Upper lobe of left lung (tissue), 6 donors: Measurements from ENCODE around the gene PHGDH. TPM values are rescaled to one million over a fixed set of nuclear protein-coding genes. Genes with fewer than 3 reads are reported as not detected.
A peak's percentile ranks its signal among the peaks of the same experiment; 100 is the strongest.

ENCODE experiments used
- ATAC-seq, 2 donors: fragments of 200-7000 bp; cut with Tn5 transposase; one replicate each; pipeline ENCODE4 v1.9.1; 2022; ENCODE audit warnings: mild to moderate bottlenecking in 2 of 2, moderate library complexity in 2 of 2; ENCODE audit not compliant: low FRiP score in 2 of 2
- DNase-seq, 2 donors: peaks; one replicate each; pipeline ENCODE4 v3.0.0-alpha.2; 2019 to 2020
- H3K27ac ChIP-seq, 4 donors: fragments of 200-600 bp; sonication (generic); one replicate each; pipeline ENCODE4 v1.5.1; 2016 to 2019
- H3K27me3 ChIP-seq, 4 donors: fragments of 200-600 bp; sonication (generic); one replicate each; pipeline ENCODE4 v1.5.1; 2017 to 2019
- H3K36me3 ChIP-seq, 4 donors: fragments of 200-600 bp; sonication (generic); one replicate each; pipeline ENCODE4 v1.5.1; 2016 to 2019
- H3K4me1 ChIP-seq, 4 donors: fragments of 200-600 bp; sonication (generic); one replicate each; pipeline ENCODE4 v1.5.1; 2018 to 2019
- H3K4me3 ChIP-seq, 4 donors: fragments of 200-600 bp; sonication (generic); one replicate each; pipeline ENCODE4 v1.5.1; 2017 to 2019; ENCODE audit warnings: mild to moderate bottlenecking in 2 of 4, moderate library complexity in 1 of 4
- H3K9me3 ChIP-seq, 4 donors: fragments of 200-600 bp; sonication (generic); one replicate each; pipeline ENCODE4 v1.5.1; 2018 to 2019
- CTCF ChIP-seq, 6 experiments: fragments of 450-650 bp in 4 of 6; fragments of 200-600 bp in 2 of 6; sonication (generic) in 2 of 6; IDR thresholded peaks; one replicate each; pipeline ENCODE4 v1.5.1; 2016 to 2019; ENCODE audit warnings: antibody characterized with exemption in 6 of 6
- EP300 ChIP-seq, 4 donors: sonication (generic); formaldehyde crosslinking; IDR thresholded peaks; one replicate each; pipeline ENCODE4 v1.5.1; 2017; ENCODE audit warnings: antibody characterized with exemption in 4 of 4, control low read depth in 2 of 4
- POLR2A ChIP-seq, 4 donors: fragments of 450-650 bp; IDR thresholded peaks; one replicate each; pipeline ENCODE4 v1.5.1; 2016 to 2017; ENCODE audit warnings: antibody characterized with exemption in 4 of 4, mild to moderate bottlenecking in 2 of 4
- POLR2AphosphoS5 ChIP-seq, 2 donors: sonication (generic); formaldehyde crosslinking; IDR thresholded peaks; one replicate each; pipeline ENCODE4 v1.5.1; 2017; ENCODE audit warnings: antibody characterized with exemption in 2 of 2
- WGBS, 2 donors: methylation state at CpG; one replicate each; pipeline ENCODE4 v1.1.5; 2017 to 2018; 5-methylcytosine and 5-hydroxymethylcytosine counted together
- total RNA-seq, 6 donors: library from RNA; depleted of rRNA in 4 of 6; stranded (reverse); fragments of >200 nt in 4 of 6; gene quantifications; one replicate each; pipeline versions ENCODE4 v1.1.0 to v1.2.1, GENCODE V29; 2016 to 2021
- donor health status: DM: no; HTN: no; CAD: no; lungs with moderate emphysema.
- donor health status: DM: no; HTN: yes; CAD: no; lungs with severe emphysema.

Gene PHGDH
- total RNA-seq, 6 donors from 2014 or later: 12.4 to 60.8 (median 21.7) TPM

GRCh38 chr1:119713749-119714456 lies 2.2 kb downstream of the PHGDH start:
- peaks cover 13 to 19% (median 16%) of the 10 kb centered on the region in 4 donors for H3K4me1 ChIP-seq
- peaks cover 0 to 13% (median 1%) of the 10 kb centered on the region in 4 donors for H3K27me3 ChIP-seq
- DNase-seq (no peak), ATAC-seq (no peak)
- peak overlapping the region in 1 of 4 donors; percentile 23 for H3K27ac ChIP-seq
- H3K9me3 ChIP-seq: no peaks in the 10 kb centered on the region
- no peak for TF ChIP-seq EP300 (IDR thresholded peaks at IDR 0.05)
- no peak for TF ChIP-seq POLR2A (IDR thresholded peaks at IDR 0.05)
- no peak for TF ChIP-seq CTCF (IDR thresholded peaks at IDR 0.05)
- no peak for TF ChIP-seq POLR2AphosphoS5 (IDR thresholded peaks at IDR 0.05)
- 79 to 83% methylated on average over 6 of the region's 6 CpGs for WGBS, 2 donors
- no peaks in the 10 kb centered on the region for H3K36me3 ChIP-seq
- no peak overlapping the region for H3K4me3 ChIP-seq

- peak overlapping the region in 1 of 4 donors; percentile 23 for H3K27ac ChIP-seq
- no peak for TF ChIP-seq CTCF (IDR thresholded peaks at IDR 0.05)
- TF ChIP-seq POLR2A (IDR thresholded peaks at IDR 0.05): no peak
- TF ChIP-seq POLR2AphosphoS5 (IDR thresholded peaks at IDR 0.05): no peak
- TF ChIP-seq EP300 (IDR thresholded peaks at IDR 0.05): no peak
- H3K36me3 ChIP-seq: no peaks in the 10 kb centered on the region
- peaks cover 0 to 13% (median 1%) of the 10 kb centered on the region in 4 donors for H3K27me3 ChIP-seq
- no peaks in the 10 kb centered on the region for H3K9me3 ChIP-seq
- ATAC-seq: peak in 1 of 2 donors; percentile 3
- WGBS, 2 donors: 79 to 90% methylated on average over 8 of the region's 8 CpGs
- peaks cover 13 to 19% (median 16%) of the 10 kb centered on the region in 4 donors for H3K4me1 ChIP-seq
- no peak for DNase-seq
- H3K4me3 ChIP-seq: no peak overlapping the region
Observed at GRCh38 chr1:119714583-119714982, 2.8 kb downstream of the PHGDH start.

- H3K4me3 ChIP-seq: no peak overlapping the region
- peaks cover 0 to 13% (median 1%) of the 10 kb centered on the region in 4 donors for H3K27me3 ChIP-seq
- no peak for TF ChIP-seq CTCF (IDR thresholded peaks at IDR 0.05)
- TF ChIP-seq EP300 (IDR thresholded peaks at IDR 0.05): no peak
- no peak for TF ChIP-seq POLR2AphosphoS5 (IDR thresholded peaks at IDR 0.05)
- 46 to 53% methylated on average over 5 of the region's 5 CpGs for WGBS, 2 donors
- H3K27ac ChIP-seq: no peak overlapping the region
- no peaks in the 10 kb centered on the region for H3K9me3 ChIP-seq
- DNase-seq: no peak
- ATAC-seq: no peak
- peaks cover 13 to 19% (median 16%) of the 10 kb centered on the region in 4 donors for H3K4me1 ChIP-seq
- no peaks in the 10 kb centered on the region for H3K36me3 ChIP-seq
Observed at GRCh38 chr1:119715542-119715941, 3.8 kb downstream of the PHGDH start.

- Histone ChIP-seq H3K4me1 (peaks cover 0 to 7% (median 0%) of the 10 kb centered on the region in 4 donors), H3K4me3 (no peak overlapping the region), H3K27me3 (no peaks in the 10 kb centered on the region), H3K36me3 (peaks cover 0 to 5% (median 0%) of the 10 kb centered on the region in 4 donors), H3K9me3 (no peaks in the 10 kb centered on the region), H3K27ac (no peak overlapping the region)
- no peak for DNase-seq
- TF ChIP-seq POLR2AphosphoS5 (IDR thresholded peaks at IDR 0.05): no peak
- TF ChIP-seq POLR2A (IDR thresholded peaks at IDR 0.05): no peak
- no peak for TF ChIP-seq EP300 (IDR thresholded peaks at IDR 0.05)
- TF ChIP-seq CTCF (IDR thresholded peaks at IDR 0.05): no peak
- ATAC-seq: no peak
Observed at GRCh38 chr1:119718409-119718808, 6.7 kb downstream of the PHGDH start.

- peaks cover 0 to 1% (median 0%) of the 10 kb centered on the region in 4 donors for H3K4me1 ChIP-seq
- H3K36me3 ChIP-seq: peaks cover 0 to 5% (median 0%) of the 10 kb centered on the region in 4 donors
- no peak for ATAC-seq
- no peak for DNase-seq
- no peaks in the 10 kb centered on the region for H3K27me3 ChIP-seq
- H3K4me3 ChIP-seq: no peak overlapping the region
- no peak for TF ChIP-seq POLR2AphosphoS5 (IDR thresholded peaks at IDR 0.05)
- no peak for TF ChIP-seq POLR2A (IDR thresholded peaks at IDR 0.05)
- no peak for TF ChIP-seq EP300 (IDR thresholded peaks at IDR 0.05)
- TF ChIP-seq CTCF (IDR thresholded peaks at IDR 0.05): no peak
- no peak overlapping the region for H3K27ac ChIP-seq
- WGBS, 2 donors: 92 to 98% methylated on average over 3 of the region's 3 CpGs
- H3K9me3 ChIP-seq: no peaks in the 10 kb centered on the region
Observed at GRCh38 chr1:119718972-119719371, 7.2 kb downstream of the PHGDH start.
